ENCODE results near the gene MAP3K1.
"Not testable (repeated sequence)": the region's sequence is repeated elsewhere in the genome, so short reads cannot be mapped to it uniquely, and the experiment has no call there.

The MAP3K1 gene

GRCh38 chr5:56816546-56817081, 1.3 kb downstream of the MAP3K1 start:
- no peak for DNase-seq

- DNase-seq: no peak
Observed at GRCh38 chr5:56817263-56818014, 2.1 kb downstream of the MAP3K1 start.

- no peak for DNase-seq
Observed at GRCh38 chr5:56818450-56819037, 3.2 kb downstream of the MAP3K1 start.

GRCh38 chr5:56819060-56819881, 3.9 kb downstream of the MAP3K1 start:
- DNase-seq: no peak

- DNase-seq: not testable (repeated sequence)
Observed at GRCh38 chr5:56821868-56822267, 6.5 kb downstream of the MAP3K1 start.

- no peak for DNase-seq
Observed at GRCh38 chr5:56822981-56823380, 7.6 kb downstream of the MAP3K1 start.

- DNase-seq: no peak
Observed at GRCh38 chr5:56824019-56824418, 8.7 kb downstream of the MAP3K1 start.

GRCh38 chr5:56825222-56825824, 10.0 kb downstream of the MAP3K1 start:
- no peak for DNase-seq

GRCh38 chr5:56827049-56827448, 11.7 kb downstream of the MAP3K1 start:
- DNase-seq: no peak

GRCh38 chr5:56827924-56828323, 12.6 kb downstream of the MAP3K1 start:
- DNase-seq: no peak

GRCh38 chr5:56829137-56829908, 14.0 kb downstream of the MAP3K1 start:
- no peak for DNase-seq

- DNase-seq: no peak
Observed at GRCh38 chr5:56831773-56832172, 16.4 kb downstream of the MAP3K1 start.

GRCh38 chr5:56833325-56833724, 18.0 kb downstream of the MAP3K1 start:
- DNase-seq: no peak

- no peak for DNase-seq
Observed at GRCh38 chr5:56837381-56837780, 22.0 kb downstream of the MAP3K1 start.

- no peak for DNase-seq
Observed at GRCh38 chr5:56837956-56838355, 22.6 kb downstream of the MAP3K1 start.

GRCh38 chr5:56838409-56839039, 23.2 kb downstream of the MAP3K1 start:
- no peak for DNase-seq

- DNase-seq: no peak
Observed at GRCh38 chr5:56839062-56839461, 23.7 kb downstream of the MAP3K1 start.

GRCh38 chr5:56840597-56840996, 25.2 kb downstream of the MAP3K1 start:
- DNase-seq: peak; percentile 41

- DNase-seq: no peak
Observed at GRCh38 chr5:56845277-56845676, 29.9 kb downstream of the MAP3K1 start.

- no peak for DNase-seq
Observed at GRCh38 chr5:56845904-56846480, 30.6 kb downstream of the MAP3K1 start.

- DNase-seq: no peak
Observed at GRCh38 chr5:56848206-56848605, 32.9 kb downstream of the MAP3K1 start.

All from NCI-H1048 (cell line).